ENCODE results near the gene TTC9B. TPM values are rescaled to one million over a fixed set of nuclear protein-coding genes. Genes with fewer than 3 reads are reported as not detected.

TTC9B gene
- total RNA-seq, 3 donors from 2014 or later = 2.0 TPM; not detected in 2

- TF ChIP-seq CTCF (IDR thresholded peaks at IDR 0.05) = no peak
These were observed 47.0 kb upstream of the TTC9B start for GRCh38 chr19:40265055-40265762.

DNA sequence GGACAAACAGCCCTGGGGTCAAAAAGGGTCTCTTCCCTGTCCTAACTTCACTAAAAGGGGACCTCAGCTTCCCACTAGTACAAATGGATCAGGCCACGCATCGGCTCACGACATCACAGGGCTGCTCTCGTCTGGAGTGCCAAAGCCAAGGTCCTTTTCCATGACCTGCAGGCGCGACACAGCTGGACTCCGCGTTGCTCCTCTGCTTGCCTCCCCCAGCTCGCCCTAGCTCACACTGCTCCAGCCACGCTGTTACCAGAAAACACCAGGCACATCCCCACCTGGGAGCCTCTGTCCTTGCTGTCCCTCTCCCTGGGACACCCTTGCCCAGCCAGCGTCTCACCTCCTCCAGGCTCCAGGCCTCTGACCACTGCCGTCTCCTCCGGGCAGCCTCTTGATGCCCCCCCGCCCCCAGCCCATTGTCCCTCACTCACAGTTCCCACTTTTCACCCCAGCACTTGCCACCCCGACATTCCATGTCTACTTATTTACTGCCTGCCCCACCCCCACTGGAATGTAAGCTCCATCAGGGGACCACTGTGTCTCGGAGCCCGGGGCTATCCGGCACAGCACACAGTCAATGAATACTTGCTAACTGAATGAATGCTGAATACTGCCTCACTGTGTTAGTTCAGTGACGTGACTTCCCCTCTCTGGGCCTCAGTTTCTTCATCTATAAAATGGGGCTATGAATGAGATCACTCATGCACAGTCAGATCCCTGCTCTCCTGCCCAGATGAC is 46.3 kb upstream of the TTC9B start:
- DNase-seq (no peak), ATAC-seq (no peak)
- TF ChIP-seq CTCF (IDR thresholded peaks at IDR 0.05) = no peak
- Histone ChIP-seq H3K9me3 (no peaks in the 10 kb centered on the region), H3K4me3 (no peak overlapping the region), H3K36me3 (ENCODE audit: low read depth) (no peaks in the 10 kb centered on the region), H3K4me1 (ENCODE audit: low read depth) (no peaks in the 10 kb centered on the region)
- intact Hi-C loops (cut with DNase I, micrococcal nuclease) = no loop called here

More at GRCh38 chr19:40265055-40265762, 47.0 kb upstream of the TTC9B start:
- DNase-seq (no peak), ATAC-seq (no peak)
- H3K9me3 ChIP-seq = no peaks in the 10 kb centered on the region
- intact Hi-C loops (cut with DNase I, micrococcal nuclease) = no loop called here
- no peaks in the 10 kb centered on the region for H3K4me1 ChIP-seq (ENCODE audit: low read depth)
- no peaks in the 10 kb centered on the region for H3K36me3 ChIP-seq (ENCODE audit: low read depth)
- H3K4me3 ChIP-seq = no peak overlapping the region

DNA sequence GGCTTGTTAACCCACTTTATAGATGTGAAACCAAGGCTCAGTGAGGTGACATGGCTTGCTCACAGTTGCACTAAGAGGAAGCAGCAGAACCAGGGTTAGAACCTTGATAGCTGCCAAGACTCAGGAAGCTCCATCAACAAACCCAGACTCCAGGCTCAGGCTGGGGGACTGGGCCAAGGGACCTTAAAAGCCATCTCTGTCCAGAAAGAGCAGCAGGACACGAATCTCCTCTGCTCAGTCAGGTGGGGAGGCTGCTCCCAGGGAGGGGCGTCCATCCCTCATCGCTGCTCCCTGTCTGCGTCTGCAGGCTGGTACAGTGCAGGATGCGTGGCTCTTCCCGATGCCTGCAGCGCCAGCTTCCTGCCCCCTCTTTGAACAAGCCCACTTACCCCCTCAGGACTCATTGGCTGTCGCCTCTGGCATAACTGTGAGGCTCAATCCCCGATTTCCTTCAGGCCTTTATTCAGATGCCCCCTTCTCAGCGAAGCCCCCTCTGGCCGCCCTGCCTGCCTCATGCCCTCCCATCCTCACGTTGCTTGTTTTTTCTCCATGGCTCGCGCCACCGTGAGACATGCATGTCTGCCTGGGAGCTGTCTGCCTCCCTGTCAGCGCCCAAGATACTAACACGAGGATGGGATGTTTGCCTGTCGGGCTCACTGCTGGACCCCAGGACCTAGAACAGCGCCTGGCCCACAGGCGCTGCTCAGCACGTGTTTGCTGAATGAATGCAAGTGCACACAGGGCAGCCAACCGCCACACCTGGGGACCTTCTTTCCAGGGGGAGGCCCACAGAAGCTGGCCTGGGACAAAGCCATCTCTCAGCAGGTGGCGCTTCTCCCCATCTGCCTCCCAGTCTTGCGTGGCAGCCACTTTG is 45.5 kb upstream of the TTC9B start:
- no peak for TF ChIP-seq CTCF (IDR thresholded peaks at IDR 0.05)
- ATAC-seq = no peak
- H3K36me3 ChIP-seq (ENCODE audit: low read depth) = no peaks in the 10 kb centered on the region

DNA sequence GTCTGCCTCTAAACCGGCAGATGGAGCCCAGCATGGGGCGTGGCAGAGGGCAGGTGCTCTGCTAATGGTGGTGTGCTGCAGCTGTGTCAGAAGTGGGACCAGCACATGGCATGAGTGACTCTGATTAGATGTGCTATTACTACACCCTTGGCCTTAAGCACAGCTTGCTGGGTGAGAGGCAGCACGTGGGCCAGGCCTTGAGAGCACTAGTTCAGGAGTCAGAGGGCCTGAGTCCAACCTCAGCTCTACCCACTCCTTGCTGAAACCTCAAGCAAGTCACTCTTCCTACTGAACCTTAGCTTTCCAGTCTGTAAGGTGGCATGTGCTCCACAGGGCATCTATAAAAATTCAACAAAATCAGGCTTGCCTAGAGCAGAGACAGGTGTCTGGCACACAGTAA is 44.2 kb upstream of the TTC9B start:
- H3K4me1 ChIP-seq (ENCODE audit: low read depth) = no peaks in the 10 kb centered on the region
- no peaks in the 10 kb centered on the region for H3K36me3 ChIP-seq (ENCODE audit: low read depth)
- no peak for TF ChIP-seq CTCF (IDR thresholded peaks at IDR 0.05)
- no peak overlapping the region for H3K4me3 ChIP-seq
- no peaks in the 10 kb centered on the region for H3K9me3 ChIP-seq
- ATAC-seq (no peak), DNase-seq (no peak)
- intact Hi-C loops (cut with DNase I, micrococcal nuclease) = no loop called here

More for the DNA sequence above, 45.5 kb upstream of the TTC9B start:
- no peak for DNase-seq
- Histone ChIP-seq H3K4me1 (ENCODE audit: low read depth) (no peaks in the 10 kb centered on the region), H3K4me3 (no peak overlapping the region), H3K9me3 (no peaks in the 10 kb centered on the region)
- intact Hi-C loops (cut with DNase I, micrococcal nuclease) = no loop called here

DNA sequence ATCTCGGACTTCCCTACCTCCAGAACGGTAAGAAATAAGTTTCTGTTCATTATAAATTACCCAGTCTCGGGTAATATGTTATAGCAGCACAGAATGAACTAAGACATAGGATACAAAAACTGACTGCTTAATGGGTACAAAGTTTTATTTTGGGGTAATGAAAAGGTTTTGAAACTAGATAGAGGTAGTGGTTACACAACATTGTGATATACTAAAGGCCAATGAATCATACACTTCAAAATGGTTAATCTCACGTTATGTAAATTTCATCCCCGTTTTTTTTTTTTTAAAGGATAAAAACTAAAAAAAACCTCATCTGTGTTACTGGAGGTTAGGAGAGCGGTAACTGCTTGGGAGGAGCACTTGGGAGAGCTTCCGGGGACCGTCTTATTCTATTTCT is 43.4 kb upstream of the TTC9B start:
- no peak for ATAC-seq
- Histone ChIP-seq H3K9me3 (no peaks in the 10 kb centered on the region), H3K36me3 (ENCODE audit: low read depth) (no peaks in the 10 kb centered on the region), H3K4me1 (ENCODE audit: low read depth) (no peaks in the 10 kb centered on the region), H3K4me3 (no peak overlapping the region)
- TF ChIP-seq CTCF (IDR thresholded peaks at IDR 0.05) = no peak
- no peak for DNase-seq
- intact Hi-C loops (cut with DNase I, micrococcal nuclease) = no loop called here

Data from mucosa of descending colon (tissue), 3 donors.